Stimulated activated CD8-positive, alpha-beta memory T cell treated with anti-CD3 and anti-CD28 coated beads, Interleukin-4, amount 100 ng/mL, for 1 hour (primary cell): Measurements from ENCODE around the gene GIMAP1.
A peak's percentile ranks its signal among the peaks of the same experiment; 100 is the strongest.
"Not testable (repeated sequence)": the region's sequence is repeated elsewhere in the genome, so short reads cannot be mapped to it uniquely, and the experiment has no call there.

Source experiments
- DNase-seq, 2 donors: peaks; one replicate each; pipeline ENCODE4 v3.0.0-alpha.2; 2020; ENCODE audit warnings: low read depth in 2 of 2, low spot score in 1 of 2

Gene GIMAP1

GRCh38 chr7:150716368-150716767 is at the start of gene GIMAP1:
TSS of gene GIMAP1 (plus strand) at chr7:150716613. CDS start at chr7:150719048, 2,435 bp downstream.
- peak in 1 of 2 donors; percentile 39 for DNase-seq

- no peak for DNase-seq
Observed at GRCh38 chr7:150668472-150668911, 47.9 kb upstream of the GIMAP1 start.

- no peak for DNase-seq
Observed at GRCh38 chr7:150668977-150669376, 47.4 kb upstream of the GIMAP1 start.

GRCh38 chr7:150671798-150672585 is 44.4 kb upstream of the GIMAP1 start:
- not testable (repeated sequence) for DNase-seq

GRCh38 chr7:150675714-150676113 is 40.7 kb upstream of the GIMAP1 start:
- DNase-seq: no peak

- not testable (repeated sequence) for DNase-seq
Observed at GRCh38 chr7:150676276-150676675, 40.1 kb upstream of the GIMAP1 start.

- DNase-seq: not testable (repeated sequence)
Observed at GRCh38 chr7:150676854-150677253, 39.6 kb upstream of the GIMAP1 start.

GRCh38 chr7:150678601-150679000 is 37.8 kb upstream of the GIMAP1 start:
- not testable (repeated sequence) for DNase-seq

- DNase-seq: not testable (repeated sequence)
Observed at GRCh38 chr7:150680364-150680763, 36.0 kb upstream of the GIMAP1 start.

- DNase-seq: no peak
Observed at GRCh38 chr7:150685219-150686029, 31.0 kb upstream of the GIMAP1 start, which contains the start of gene GIMAP2. TSS of gene GIMAP2 (plus strand) at chr7:150685706. CDS start at chr7:150687060, 1,354 bp downstream.

- DNase-seq: no peak
Observed at GRCh38 chr7:150686030-150686631, 30.3 kb upstream of the GIMAP1 start.

- DNase-seq: no peak
Observed at GRCh38 chr7:150688630-150689029, 27.8 kb upstream of the GIMAP1 start.

- DNase-seq: no peak
Observed at GRCh38 chr7:150695654-150696053, 20.8 kb upstream of the GIMAP1 start.

- DNase-seq: no peak
Observed at GRCh38 chr7:150703209-150703608, 13.2 kb upstream of the GIMAP1 start.

- DNase-seq: no peak
Observed at GRCh38 chr7:150715293-150715692, 1.1 kb upstream of the GIMAP1 start.

- DNase-seq: no peak
Observed at GRCh38 chr7:150715738-150716137, 675 bp upstream of the GIMAP1 start.

GRCh38 chr7:150716939-150717338 is 526 bp downstream of the GIMAP1 start:
- DNase-seq: no peak

- no peak for DNase-seq
Observed at GRCh38 chr7:150717814-150718420, 1.5 kb downstream of the GIMAP1 start.

GRCh38 chr7:150719436-150719835 is 3.0 kb downstream of the GIMAP1 start:
- no peak for DNase-seq

GRCh38 chr7:150719960-150720891 is 3.8 kb downstream of the GIMAP1 start:
- no peak for DNase-seq
